ENCODE data around the gene ABR.
"Not testable (repeated sequence)": the region's sequence is repeated elsewhere in the genome, so short reads cannot be mapped to it uniquely, and the experiment has no call there.

Gene ABR

GRCh38 chr17:976312-976711, 203.5 kb downstream of the ABR start:
- FAIRE-seq (no peak), DNase-seq (ENCODE audit: insufficient read length, low spot score) (no peak)
- TF ChIP-seq CTCF (IDR thresholded peaks at IDR 0.05; ENCODE audit: insufficient read depth, missing control alignments), result no peak

GRCh38 chr17:975371-975915, 204.3 kb downstream of the ABR start:
- FAIRE-seq (no peak), DNase-seq (ENCODE audit: insufficient read length, low spot score) (no peak)
- no peak for TF ChIP-seq CTCF (IDR thresholded peaks at IDR 0.05; ENCODE audit: insufficient read depth, missing control alignments)

GRCh38 chr17:974778-975177, 205.0 kb downstream of the ABR start:
- DNase-seq (ENCODE audit: insufficient read length, low spot score); FAIRE-seq: not testable (repeated sequence)

- no peak for FAIRE-seq
- no peak for TF ChIP-seq CTCF (IDR thresholded peaks at IDR 0.05; ENCODE audit: insufficient read depth, missing control alignments)
- DNase-seq (ENCODE audit: insufficient read length, low spot score), result no peak
These were observed 206.7 kb downstream of the ABR start for GRCh38 chr17:973053-973452.

GRCh38 chr17:971861-972260, 207.9 kb downstream of the ABR start:
- not testable (repeated sequence) for FAIRE-seq; DNase-seq (ENCODE audit: insufficient read length, low spot score)

GRCh38 chr17:970364-970763, 209.4 kb downstream of the ABR start:
- TF ChIP-seq CTCF (IDR thresholded peaks at IDR 0.05; ENCODE audit: insufficient read depth, missing control alignments), result no peak
- no peak for DNase-seq (ENCODE audit: insufficient read length, low spot score)
- no peak for FAIRE-seq

GRCh38 chr17:969811-970355, 209.9 kb downstream of the ABR start:
- FAIRE-seq (no peak), DNase-seq (ENCODE audit: insufficient read length, low spot score) (no peak)
- no peak for TF ChIP-seq CTCF (IDR thresholded peaks at IDR 0.05; ENCODE audit: insufficient read depth, missing control alignments)

- FAIRE-seq, result no peak
- no peak for TF ChIP-seq CTCF (IDR thresholded peaks at IDR 0.05; ENCODE audit: insufficient read depth, missing control alignments)
- DNase-seq (ENCODE audit: insufficient read length, low spot score), result no peak
These were observed 210.7 kb downstream of the ABR start for GRCh38 chr17:968812-969730.
